PFSK-1 (cell line): ENCODE data around the gene MYBBP1A.

Experiments
- POLR2AphosphoS5 ChIP-seq: IDR thresholded peaks from 2 replicates; pipeline ENCODE4 v1.6.1; 2012; ENCODE audit warnings: low read depth, mild to moderate bottlenecking, control low read depth, low read length, moderate library complexity
- REST ChIP-seq, 2 experiments: IDR thresholded peaks; 2 replicates each; pipeline versions ENCODE4 v1.6.1 to v1.8.0; 2011 to 2012; ENCODE audit warnings: low read depth in 2 of 2, low read length in 2 of 2, control low read depth in 1 of 2, inconsistent platforms in 1 of 2, mild to moderate bottlenecking in 1 of 2, moderate library complexity in 1 of 2; ENCODE audit not compliant: insufficient read depth in 1 of 2
- SIN3A ChIP-seq: IDR thresholded peaks from 2 replicates; pipeline ENCODE4 v1.6.1; 2012; ENCODE audit warnings: mild to moderate bottlenecking, low read length, moderate library complexity, borderline replicate concordance; ENCODE audit not compliant: insufficient read depth

- TF ChIP-seq SIN3A (no peak), REST (IDR thresholded peaks at IDR 0.05; ENCODE audit: insufficient read depth in 1 of 2, low read depth in 2 of 2, low read length in 2 of 2) (no peak), POLR2AphosphoS5 (no peak)
Observed at GRCh38 chr17:4534515-4534914, 20.7 kb downstream of the MYBBP1A start.
